ENCODE results near the gene WWC1. TPM values are rescaled to one million over a fixed set of nuclear protein-coding genes. Genes with fewer than 3 reads are reported as not detected.

WWC1 gene
- total RNA-seq, 1 donor from 2014 or later = 1.5 TPM

- Mint-ChIP-seq H3K4me3 (ENCODE audit: unreplicated experiment) (no peak overlapping the region), H3K4me1 (ENCODE audit: low read depth, unreplicated experiment) (peaks cover 11% of the 10 kb centered on the region), H3K27ac (ENCODE audit: unreplicated experiment) (no peak overlapping the region), H3K36me3 (ENCODE audit: unreplicated experiment) (no peaks in the 10 kb centered on the region), H3K9me3 (ENCODE audit: unreplicated experiment) (peaks cover 10% of the 10 kb centered on the region), H3K27me3 (ENCODE audit: unreplicated experiment) (peaks cover 19% of the 10 kb centered on the region)
- TF ChIP-seq CTCF (IDR thresholded peaks at IDR 0.05; ENCODE audit: partially characterized antibody, unreplicated experiment) = no peak
- DNase-seq = no peak
Observed at GRCh38 chr5:168409591-168410458, 118.4 kb downstream of the WWC1 start.

GRCh38 chr5:168411871-168412270, 120.4 kb downstream of the WWC1 start:
- H3K27me3 Mint-ChIP-seq (ENCODE audit: unreplicated experiment) = peaks cover 19% of the 10 kb centered on the region
- no peak overlapping the region for H3K27ac Mint-ChIP-seq (ENCODE audit: unreplicated experiment)
- no peak for TF ChIP-seq CTCF (IDR thresholded peaks at IDR 0.05; ENCODE audit: partially characterized antibody, unreplicated experiment)
- peaks cover 11% of the 10 kb centered on the region for H3K4me1 Mint-ChIP-seq (ENCODE audit: low read depth, unreplicated experiment)
- no peak overlapping the region for H3K4me3 Mint-ChIP-seq (ENCODE audit: unreplicated experiment)
- peaks cover 10% of the 10 kb centered on the region for H3K9me3 Mint-ChIP-seq (ENCODE audit: unreplicated experiment)
- H3K36me3 Mint-ChIP-seq (ENCODE audit: unreplicated experiment) = no peaks in the 10 kb centered on the region
- DNase-seq = no peak

GRCh38 chr5:168413062-168413461, 121.6 kb downstream of the WWC1 start:
- Mint-ChIP-seq H3K4me1 (ENCODE audit: low read depth, unreplicated experiment) (peaks cover 11% of the 10 kb centered on the region), H3K27me3 (ENCODE audit: unreplicated experiment) (peaks cover 18% of the 10 kb centered on the region), H3K27ac (ENCODE audit: unreplicated experiment) (no peak overlapping the region), H3K36me3 (ENCODE audit: unreplicated experiment) (no peaks in the 10 kb centered on the region), H3K4me3 (ENCODE audit: unreplicated experiment) (no peak overlapping the region), H3K9me3 (ENCODE audit: unreplicated experiment) (peaks cover 10% of the 10 kb centered on the region)
- no peak for TF ChIP-seq CTCF (IDR thresholded peaks at IDR 0.05; ENCODE audit: partially characterized antibody, unreplicated experiment)
- DNase-seq = no peak

GRCh38 chr5:168413596-168413995, 122.2 kb downstream of the WWC1 start:
- Mint-ChIP-seq H3K27ac (ENCODE audit: unreplicated experiment) (no peak overlapping the region), H3K9me3 (ENCODE audit: unreplicated experiment) (peaks cover 7% of the 10 kb centered on the region), H3K4me3 (ENCODE audit: unreplicated experiment) (no peak overlapping the region), H3K4me1 (ENCODE audit: low read depth, unreplicated experiment) (peaks cover 7% of the 10 kb centered on the region), H3K36me3 (ENCODE audit: unreplicated experiment) (no peaks in the 10 kb centered on the region), H3K27me3 (ENCODE audit: unreplicated experiment) (peaks cover 12% of the 10 kb centered on the region)
- DNase-seq = no peak
- no peak for TF ChIP-seq CTCF (IDR thresholded peaks at IDR 0.05; ENCODE audit: partially characterized antibody, unreplicated experiment)

- Mint-ChIP-seq H3K9me3 (ENCODE audit: unreplicated experiment) (peaks cover 2% of the 10 kb centered on the region), H3K4me1 (ENCODE audit: low read depth, unreplicated experiment) (no peaks in the 10 kb centered on the region), H3K36me3 (ENCODE audit: unreplicated experiment) (peaks cover 6% of the 10 kb centered on the region), H3K27me3 (ENCODE audit: unreplicated experiment) (peaks cover 5% of the 10 kb centered on the region), H3K27ac (ENCODE audit: unreplicated experiment) (no peak overlapping the region), H3K4me3 (ENCODE audit: unreplicated experiment) (no peak overlapping the region)
- no peak for DNase-seq
- TF ChIP-seq CTCF (IDR thresholded peaks at IDR 0.05; ENCODE audit: partially characterized antibody, unreplicated experiment) = no peak
Observed at GRCh38 chr5:168415401-168415800, 124.0 kb downstream of the WWC1 start.

Data from glutamatergic neuron (in vitro differentiated cells).